Measurements from ENCODE around the gene ATP6V0C.
"Not testable (repeated sequence)": the region's sequence is repeated elsewhere in the genome, so short reads cannot be mapped to it uniquely, and the experiment has no call there.

DNA sequence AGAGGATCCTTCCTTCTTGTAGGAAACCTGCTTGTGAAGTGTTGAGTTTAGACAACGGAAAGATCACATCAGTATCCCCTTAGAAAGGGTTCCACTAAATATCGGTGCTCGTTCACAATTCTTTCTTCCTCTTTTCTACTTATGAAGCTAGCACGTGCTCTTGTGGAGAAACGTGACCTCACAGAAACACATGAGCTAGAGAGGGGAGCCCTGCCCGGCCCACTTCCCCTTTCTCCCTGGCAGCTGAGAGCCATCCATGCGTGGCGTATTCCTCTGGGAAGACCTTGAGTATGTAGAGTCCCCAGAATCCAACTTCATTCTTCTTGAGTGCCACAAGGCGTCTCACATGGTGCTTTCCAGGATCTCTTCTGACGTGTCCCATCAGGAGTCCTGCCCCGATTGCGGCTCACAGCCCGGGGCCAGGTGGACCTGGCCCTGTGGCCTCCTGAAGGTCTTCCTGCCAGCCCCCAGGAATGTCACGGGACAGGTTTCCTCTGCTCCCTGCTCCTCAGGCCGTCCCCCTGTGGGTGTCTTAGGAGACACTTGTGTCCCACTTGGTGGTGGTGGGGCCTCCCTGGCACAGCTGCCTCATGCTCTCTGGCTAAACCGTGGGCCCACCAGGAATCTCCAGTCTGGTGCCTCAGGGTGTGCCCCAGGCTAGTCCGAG lies 46.5 kb downstream of the ATP6V0C start:
- TF ChIP-seq CTCF (IDR thresholded peaks at IDR 0.05; ENCODE audit: poor library complexity); EZH2phosphoT487 (IDR thresholded peaks at IDR 0.05; ENCODE audit: low read depth, severe bottlenecking, unreplicated experiment); EZH2 (IDR thresholded peaks at IDR 0.05; ENCODE audit: borderline replicate concordance): not testable (repeated sequence)
